PC-9 (cell line): ENCODE data around the gene RET. TPM values are rescaled to one million over a fixed set of nuclear protein-coding genes. Genes with fewer than 3 reads are reported as not detected.

ENCODE experiments used
- BruUV-seq: library from RNA; stranded (reverse); fragments of 400-500 nt; replicated peaks from 2 replicates; lab custom pipeline; 2021; lab: Mats Ljungman, UMichigan
- CTCF ChIA-PET: fragments of 300-600 bp; sonication (Branson Sonifier 250); formaldehyde crosslinking; loops from one replicate; lab custom pipeline; 2022; ENCODE audit warnings: antibody characterized with exemption; lab: Charles Lee
- POLR2A ChIA-PET: fragments of 300-600 bp; sonication (Branson Sonifier 250); formaldehyde crosslinking; loops from one replicate; lab custom pipeline; 2022; ENCODE audit warnings: antibody characterized with exemption; ENCODE audit not compliant: unreplicated experiment; lab: Charles Lee
- DNase-seq, 2 experiments: peaks; one replicate each; pipeline versions ENCODE4 v3.0.0 to v3.0.0-alpha.2; 2015 to 2022; ENCODE audit warnings: mixed read lengths in 1 of 2
- H2AFZ ChIP-seq: fragments of 200-600 bp; sonication (generic); 2 replicates; pipeline ENCODE4 v1.8.1; 2017; ENCODE audit warnings: antibody characterized with exemption
- H3F3A ChIP-seq: fragments of 200-600 bp; sonication (generic); 2 replicates; pipeline ENCODE4 v1.8.1; 2017; ENCODE audit warnings: antibody characterized with exemption, mild to moderate bottlenecking, low read depth; ENCODE audit not compliant: insufficient read depth
- H3K27ac ChIP-seq: fragments of 200-600 bp; sonication (generic); 2 replicates; pipeline ENCODE4 v1.6.1; 2016; ENCODE audit warnings: mixed run types
- H3K27me3 ChIP-seq: fragments of 200-600 bp; sonication (generic); 2 replicates; pipeline ENCODE4 v1.6.1; 2016; ENCODE audit warnings: low read depth, mixed run types; ENCODE audit not compliant: insufficient read depth
- H3K36me3 ChIP-seq: fragments of 200-600 bp; sonication (generic); 2 replicates; pipeline ENCODE4 v1.6.1; 2016; ENCODE audit warnings: low read depth, mixed run types
- H3K4me1 ChIP-seq: fragments of 200-600 bp; sonication (generic); replicated peaks from 2 replicates; pipeline ENCODE4 v1.6.1; 2016; ENCODE audit warnings: mixed run types; ENCODE audit not compliant: insufficient read depth
- H3K4me2 ChIP-seq: fragments of 200-600 bp; sonication (generic); 2 replicates; pipeline ENCODE4 v1.6.1; 2017; ENCODE audit warnings: mixed run types
- H3K4me3 ChIP-seq: fragments of 200-600 bp; sonication (generic); 2 replicates; pipeline ENCODE4 v1.6.1; 2016; ENCODE audit warnings: mixed run types
- H3K79me2 ChIP-seq: fragments of 200-600 bp; sonication (generic); 2 replicates; pipeline ENCODE4 v1.6.1; 2017; ENCODE audit warnings: low read depth, mixed run types
- H3K9me2 ChIP-seq: fragments of 200-600 bp; sonication (generic); 2 replicates; pipeline ENCODE4 v1.8.1; 2017; ENCODE audit warnings: mild to moderate bottlenecking; ENCODE audit not compliant: insufficient read depth
- H3K9me3 ChIP-seq: fragments of 200-600 bp; sonication (generic); 2 replicates; pipeline ENCODE4 v1.8.1; 2016; ENCODE audit warnings: low read depth; ENCODE audit not compliant: insufficient read depth
- H4K20me1 ChIP-seq: fragments of 200-600 bp; sonication (generic); 2 replicates; pipeline ENCODE4 v1.8.1; 2017; ENCODE audit not compliant: insufficient read depth
- CTCF ChIP-seq: fragments of 200-600 bp; sonication (generic); conservative IDR thresholded peaks from 2 replicates; pipeline ENCODE4 v1.6.1; 2017; ENCODE audit warnings: mixed run types, antibody characterized with exemption, mild to moderate bottlenecking, moderate library complexity
- EZH2 ChIP-seq: fragments of 200-600 bp; sonication (generic); IDR thresholded peaks from 2 replicates; pipeline ENCODE4 v1.8.0; 2017; ENCODE audit warnings: antibody characterized with exemption, low read depth
- intact Hi-C: fragments of 100-400 bp; cut with micrococcal nuclease; formaldehyde crosslinking; loops from one replicate; pipeline ENCODE4 v1.10.0; 2022; ENCODE audit not compliant: unreplicated experiment
- total RNA-seq: library from RNA; stranded (reverse); gene quantifications from 2 replicates; pipeline ENCODE4 v1.2.3, GENCODE V29; 2021

The RET gene
- total RNA-seq, 1 experiment from 2014 or later, result not detected

- intact Hi-C loops, result no loop called here
- Histone ChIP-seq H3K79me2 (no peaks in the 10 kb centered on the region), H3K9me2 (no peaks in the 10 kb centered on the region), H3F3A (no peaks in the 10 kb centered on the region), H4K20me1 (no peaks in the 10 kb centered on the region), H2AFZ (no peak overlapping the region), H3K27ac (no peak overlapping the region), H3K9me3 (no peaks in the 10 kb centered on the region), H3K4me3 (no peak overlapping the region), H3K36me3 (no peaks in the 10 kb centered on the region), H3K4me1 (no peaks in the 10 kb centered on the region), H3K4me2 (no peak overlapping the region), H3K27me3 (0 out of 2 replicates have a peak, but pooled peaks cover 15% of the 10 kb centered on the region)
- CTCF ChIA-PET, result no interaction called here
- DNase-seq, result no peak
- TF ChIP-seq CTCF, result no peak
- no peak for TF ChIP-seq EZH2
- POLR2A ChIA-PET, result no interaction called here
- no TSS peak for BruUV-seq
Measured at GRCh38 chr10:43056568-43057011, 20.3 kb upstream of the RET start.

GRCh38 chr10:43057231-43057711 lies 19.6 kb upstream of the RET start:
- Histone ChIP-seq H4K20me1 (no peaks in the 10 kb centered on the region), H3K9me2 (no peaks in the 10 kb centered on the region), H3K36me3 (no peaks in the 10 kb centered on the region), H3K9me3 (no peaks in the 10 kb centered on the region), H3K4me3 (no peak overlapping the region), H3K4me2 (no peak overlapping the region), H3F3A (no peaks in the 10 kb centered on the region), H2AFZ (no peak overlapping the region), H3K27ac (no peak overlapping the region), H3K27me3 (0 out of 2 replicates have a peak, but pooled peaks cover 15% of the 10 kb centered on the region), H3K79me2 (no peaks in the 10 kb centered on the region), H3K4me1 (no peaks in the 10 kb centered on the region)
- ChIA-PET CTCF (no interaction called here), POLR2A (no interaction called here)
- no peak for DNase-seq
- no TSS peak for BruUV-seq
- intact Hi-C loops, result no loop called here
- TF ChIP-seq EZH2 (no peak), CTCF (no peak)

- H3K27me3 ChIP-seq, result 0 out of 2 replicates have a peak, but pooled peaks cover 15% of the 10 kb centered on the region
- no peak overlapping the region for H3K27ac ChIP-seq
- no peak overlapping the region for H2AFZ ChIP-seq
- no peaks in the 10 kb centered on the region for H3K9me2 ChIP-seq
- no peaks in the 10 kb centered on the region for H3K4me1 ChIP-seq
- no peaks in the 10 kb centered on the region for H3K9me3 ChIP-seq
- H3F3A ChIP-seq, result no peaks in the 10 kb centered on the region
- CTCF ChIA-PET, result no interaction called here
- H3K79me2 ChIP-seq, result no peaks in the 10 kb centered on the region
- no peaks in the 10 kb centered on the region for H4K20me1 ChIP-seq
- DNase-seq, result no peak
- H3K36me3 ChIP-seq, result no peaks in the 10 kb centered on the region
- intact Hi-C loops, result no loop called here
- BruUV-seq, result no TSS peak
- H3K4me3 ChIP-seq, result no peak overlapping the region
- no peak overlapping the region for H3K4me2 ChIP-seq
- POLR2A ChIA-PET, result no interaction called here
- no peak for TF ChIP-seq CTCF
- TF ChIP-seq EZH2, result no peak
Measured at GRCh38 chr10:43057831-43058340, 19.0 kb upstream of the RET start.
